GM13977 (cell line): ENCODE results near the gene MYPOP.
A peak's percentile ranks its signal among the peaks of the same experiment; 100 is the strongest.

Experiments
- DNase-seq: peaks from one replicate; pipeline ENCODE4 v3.0.0; 2012; ENCODE audit warnings: low spot score
- CTCF ChIP-seq: IDR thresholded peaks from 2 replicates; pipeline ENCODE4 v1.5.1; 2012; ENCODE audit warnings: mild to moderate bottlenecking, control low read depth; ENCODE audit not compliant: insufficient read depth; ENCODE audit errors: extremely low read depth, missing control alignments
- in situ Hi-C: fragments of 300-500 bp; cut with MboI; formaldehyde crosslinking; loops from one replicate; pipeline ENCODE4 v1.12.0; 2022; ENCODE audit warnings: low sequenced_read_pairs, low pct_unique_long_range_greater_than_20kb, mixed read lengths, inconsistent platforms; ENCODE audit not compliant: unreplicated experiment

The MYPOP gene

GRCh38 chr19:45922281-45922680 lies 19.9 kb upstream of the MYPOP start:
- DNase-seq = no peak
- no peak for TF ChIP-seq CTCF
- in situ Hi-C loops = no loop called here

GRCh38 chr19:45920458-45920857 lies 18.0 kb upstream of the MYPOP start:
- no peak for DNase-seq
- no peak for TF ChIP-seq CTCF
- in situ Hi-C loops = no loop called here

- DNase-seq = no peak
- TF ChIP-seq CTCF = no peak
- in situ Hi-C loops = no loop called here
These were observed 17.3 kb upstream of the MYPOP start for GRCh38 chr19:45919678-45920077.

GRCh38 chr19:45918721-45919120 lies 16.3 kb upstream of the MYPOP start:
- TF ChIP-seq CTCF = no peak
- no peak for DNase-seq
- in situ Hi-C loops = no loop called here

GRCh38 chr19:45917421-45918091 lies 15.1 kb upstream of the MYPOP start:
- DNase-seq = no peak
- in situ Hi-C loops = no loop called here
- no peak for TF ChIP-seq CTCF

- TF ChIP-seq CTCF = peak; percentile 25
- no peak for DNase-seq
- in situ Hi-C loops = no loop called here
These were observed 11.7 kb upstream of the MYPOP start, which contains the start of gene NANOS2 for GRCh38 chr19:45913874-45914830. TSS of gene NANOS2 (minus strand) at chr19:45914778. CDS start at chr19:45914693, 85 bp downstream.
